ENCODE measurements around the gene SPATS2.
A peak's percentile ranks its signal among the peaks of the same experiment; 100 is the strongest.

The SPATS2 gene

GRCh38 chr12:49347311-49348193, 19.7 kb upstream of the SPATS2 start:
- Histone ChIP-seq H3K27me3 (replicated peaks; ENCODE audit: control insufficient read depth, insufficient read depth, low read length) (peaks cover 1% of the 10 kb centered on the region), H3K4me3 (replicated peaks; ENCODE audit: low read depth, low read length) (peak overlapping the region; percentile 35; the same call in 1 of the 2 replicates), H3K36me3 (ENCODE audit: control insufficient read depth, insufficient read depth, low read length) (no peaks in the 10 kb centered on the region)
- peak; percentile 72 for DNase-seq (ENCODE audit: extremely low read depth, insufficient read length)
- TF ChIP-seq, protein P1, sequence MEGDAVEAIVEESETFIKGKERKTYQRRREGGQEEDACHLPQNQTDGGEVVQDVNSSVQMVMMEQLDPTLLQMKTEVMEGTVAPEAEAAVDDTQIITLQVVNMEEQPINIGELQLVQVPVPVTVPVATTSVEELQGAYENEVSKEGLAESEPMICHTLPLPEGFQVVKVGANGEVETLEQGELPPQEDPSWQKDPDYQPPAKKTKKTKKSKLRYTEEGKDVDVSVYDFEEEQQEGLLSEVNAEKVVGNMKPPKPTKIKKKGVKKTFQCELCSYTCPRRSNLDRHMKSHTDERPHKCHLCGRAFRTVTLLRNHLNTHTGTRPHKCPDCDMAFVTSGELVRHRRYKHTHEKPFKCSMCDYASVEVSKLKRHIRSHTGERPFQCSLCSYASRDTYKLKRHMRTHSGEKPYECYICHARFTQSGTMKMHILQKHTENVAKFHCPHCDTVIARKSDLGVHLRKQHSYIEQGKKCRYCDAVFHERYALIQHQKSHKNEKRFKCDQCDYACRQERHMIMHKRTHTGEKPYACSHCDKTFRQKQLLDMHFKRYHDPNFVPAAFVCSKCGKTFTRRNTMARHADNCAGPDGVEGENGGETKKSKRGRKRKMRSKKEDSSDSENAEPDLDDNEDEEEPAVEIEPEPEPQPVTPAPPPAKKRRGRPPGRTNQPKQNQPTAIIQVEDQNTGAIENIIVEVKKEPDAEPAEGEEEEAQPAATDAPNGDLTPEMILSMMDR (IDR thresholded peaks at IDR 0.05; ENCODE audit: insufficient read depth, low read length, poor library complexity, severe bottlenecking), result peak; percentile 99

DNA sequence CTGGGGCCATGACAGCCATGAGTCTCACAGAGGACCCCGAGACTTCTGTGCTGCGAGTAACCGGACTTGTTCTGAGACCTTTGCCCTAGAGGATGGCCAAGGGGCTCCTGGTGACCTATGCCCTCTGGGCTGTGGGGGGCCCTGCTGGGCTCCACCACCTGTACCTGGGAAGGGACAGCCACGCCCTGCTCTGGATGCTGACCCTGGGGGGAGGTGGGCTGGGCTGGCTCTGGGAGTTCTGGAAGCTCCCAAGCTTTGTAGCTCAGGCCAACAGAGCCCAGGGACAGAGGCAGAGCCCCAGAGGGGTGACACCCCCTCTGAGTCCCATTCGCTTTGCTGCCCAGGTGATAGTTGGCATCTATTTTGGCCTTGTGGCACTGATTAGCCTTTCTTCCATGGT, 18.5 kb upstream of the SPATS2 start:
- DNase-seq (ENCODE audit: extremely low read depth, insufficient read length), result no peak
- TF ChIP-seq, protein P1 (IDR thresholded peaks at IDR 0.05; ENCODE audit: insufficient read depth, low read length, poor library complexity, severe bottlenecking), result no peak
- no peak overlapping the region for H3K4me3 ChIP-seq (replicated peaks; ENCODE audit: low read depth, low read length)
- peaks cover under 1% of the 10 kb centered on the region for H3K27me3 ChIP-seq (replicated peaks; ENCODE audit: control insufficient read depth, insufficient read depth, low read length)
- H3K36me3 ChIP-seq (ENCODE audit: control insufficient read depth, insufficient read depth, low read length), result no peaks in the 10 kb centered on the region

DNA sequence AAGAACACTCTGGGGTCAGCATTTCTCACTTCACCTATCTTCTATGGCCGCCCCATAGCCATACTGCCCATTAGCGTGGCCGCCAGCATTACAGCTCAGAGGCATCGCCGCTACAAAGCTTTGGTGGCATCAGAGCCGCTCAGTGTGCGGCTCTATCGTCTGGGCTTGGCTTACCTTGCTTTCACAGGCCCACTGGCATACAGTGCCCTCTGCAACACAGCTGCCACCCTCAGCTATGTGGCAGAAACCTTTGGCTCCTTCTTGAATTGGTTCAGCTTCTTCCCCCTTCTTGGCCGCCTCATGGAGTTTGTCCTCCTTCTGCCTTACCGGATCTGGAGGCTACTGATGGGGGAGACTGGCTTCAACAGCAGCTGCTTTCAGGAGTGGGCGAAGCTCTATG, 18.0 kb upstream of the SPATS2 start:
- DNase-seq (ENCODE audit: extremely low read depth, insufficient read length), result no peak
- Histone ChIP-seq H3K36me3 (ENCODE audit: control insufficient read depth, insufficient read depth, low read length) (no peaks in the 10 kb centered on the region), H3K27me3 (replicated peaks; ENCODE audit: control insufficient read depth, insufficient read depth, low read length) (no peaks in the 10 kb centered on the region; the same call in none of the 2 replicates), H3K4me3 (replicated peaks; ENCODE audit: low read depth, low read length) (no peak overlapping the region)
- TF ChIP-seq, protein P1 (IDR thresholded peaks at IDR 0.05; ENCODE audit: insufficient read depth, low read length, poor library complexity, severe bottlenecking), result no peak

DNA sequence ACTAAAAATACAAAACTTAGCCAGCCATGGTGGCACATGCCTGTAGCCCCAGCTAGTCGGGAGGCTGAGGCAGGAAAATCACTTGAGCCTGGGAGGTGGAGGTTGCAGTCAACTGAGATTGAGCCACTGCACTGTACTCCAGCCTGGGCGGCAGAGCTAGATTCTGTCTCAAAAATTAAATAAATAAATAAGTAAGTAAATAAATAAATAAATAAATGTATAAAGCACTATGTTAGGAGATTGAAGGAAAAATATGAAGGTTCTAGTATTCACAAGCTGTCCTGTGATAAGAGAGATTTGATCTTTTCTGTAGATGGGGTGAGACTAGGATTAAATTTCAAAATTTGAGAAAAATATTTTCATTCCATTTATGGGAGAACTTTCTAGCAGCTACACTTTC, 14.9 kb upstream of the SPATS2 start:
- Histone ChIP-seq H3K36me3 (ENCODE audit: control insufficient read depth, insufficient read depth, low read length) (no peaks in the 10 kb centered on the region), H3K4me3 (replicated peaks; ENCODE audit: low read depth, low read length) (no peak overlapping the region), H3K27me3 (replicated peaks; ENCODE audit: control insufficient read depth, insufficient read depth, low read length) (no peaks in the 10 kb centered on the region; the same call in 1 of the 2 replicates)
- TF ChIP-seq, protein P1 (IDR thresholded peaks at IDR 0.05; ENCODE audit: insufficient read depth, low read length, poor library complexity, severe bottlenecking), result no peak
- no peak for DNase-seq (ENCODE audit: extremely low read depth, insufficient read length)

GRCh38 chr12:49355913-49356312, 11.3 kb upstream of the SPATS2 start:
- TF ChIP-seq, protein P1 (IDR thresholded peaks at IDR 0.05; ENCODE audit: insufficient read depth, low read length, poor library complexity, severe bottlenecking), result no peak
- no peaks in the 10 kb centered on the region for H3K36me3 ChIP-seq (ENCODE audit: control insufficient read depth, insufficient read depth, low read length)

More at GRCh38 chr12:49355913-49356312, 11.3 kb upstream of the SPATS2 start:
- DNase-seq (ENCODE audit: extremely low read depth, insufficient read length), result no peak
- Histone ChIP-seq H3K27me3 (replicated peaks; ENCODE audit: control insufficient read depth, insufficient read depth, low read length) (no peaks in the 10 kb centered on the region), H3K4me3 (replicated peaks; ENCODE audit: low read depth, low read length) (no peak overlapping the region)
